Fibroblast of the conjunctiva (primary cell): ENCODE measurements around the gene GAS2.

Experiments
- DNase-seq: peaks from one replicate; pipeline ENCODE4 v3.0.0-alpha.2; 2010; ENCODE audit warnings: low read depth

Gene GAS2

GRCh38 chr11:22674470-22675439 is 8.3 kb downstream of the GAS2 start:
- DNase-seq, result no peak

GRCh38 chr11:22677153-22677903 is 10.9 kb downstream of the GAS2 start:
- DNase-seq, result no peak

GRCh38 chr11:22680628-22681027 is 14.2 kb downstream of the GAS2 start:
- DNase-seq, result no peak

GRCh38 chr11:22681281-22681812 is 14.9 kb downstream of the GAS2 start:
- no peak for DNase-seq

- DNase-seq, result no peak
These were observed 17.7 kb downstream of the GAS2 start for GRCh38 chr11:22684082-22684481.

GRCh38 chr11:22685111-22685510 is 18.7 kb downstream of the GAS2 start:
- DNase-seq, result no peak

GRCh38 chr11:22688914-22689313 is 22.5 kb downstream of the GAS2 start:
- DNase-seq, result no peak

- DNase-seq, result no peak
These were observed 23.8 kb downstream of the GAS2 start for GRCh38 chr11:22690257-22690656.

GRCh38 chr11:22690871-22691270 is 24.5 kb downstream of the GAS2 start:
- DNase-seq, result no peak

- no peak for DNase-seq
These were observed 33.0 kb downstream of the GAS2 start for GRCh38 chr11:22699388-22699787.

GRCh38 chr11:22702031-22702430 is 35.6 kb downstream of the GAS2 start:
- DNase-seq, result no peak

- peak; percentile 48 for DNase-seq
These were observed 36.6 kb downstream of the GAS2 start for GRCh38 chr11:22703040-22703439.

- DNase-seq, result no peak
These were observed 37.2 kb downstream of the GAS2 start for GRCh38 chr11:22703591-22703990.

GRCh38 chr11:22707119-22707899 is 40.9 kb downstream of the GAS2 start:
- DNase-seq, result no peak

- no peak for DNase-seq
These were observed 44.8 kb downstream of the GAS2 start for GRCh38 chr11:22711071-22711770.

- no peak for DNase-seq
These were observed 45.5 kb downstream of the GAS2 start for GRCh38 chr11:22711880-22712279.

GRCh38 chr11:22713336-22713735 is 46.9 kb downstream of the GAS2 start:
- no peak for DNase-seq

GRCh38 chr11:22715971-22716370 is 49.6 kb downstream of the GAS2 start:
- no peak for DNase-seq

- DNase-seq, result no peak
These were observed 54.0 kb downstream of the GAS2 start for GRCh38 chr11:22720457-22720856.

GRCh38 chr11:22723274-22723673 is 56.9 kb downstream of the GAS2 start:
- DNase-seq, result no peak

GRCh38 chr11:22725079-22725478 is 58.7 kb downstream of the GAS2 start:
- no peak for DNase-seq
